HG03571 (cell line): Measurements from ENCODE around the gene PLB1.

Experiments
- ATAC-seq: cut with Tn5 transposase; IDR thresholded peaks from one replicate; pipeline ENCODE4 v1.9.1; 2021; ENCODE audit not compliant: unreplicated experiment

Gene PLB1

DNA sequence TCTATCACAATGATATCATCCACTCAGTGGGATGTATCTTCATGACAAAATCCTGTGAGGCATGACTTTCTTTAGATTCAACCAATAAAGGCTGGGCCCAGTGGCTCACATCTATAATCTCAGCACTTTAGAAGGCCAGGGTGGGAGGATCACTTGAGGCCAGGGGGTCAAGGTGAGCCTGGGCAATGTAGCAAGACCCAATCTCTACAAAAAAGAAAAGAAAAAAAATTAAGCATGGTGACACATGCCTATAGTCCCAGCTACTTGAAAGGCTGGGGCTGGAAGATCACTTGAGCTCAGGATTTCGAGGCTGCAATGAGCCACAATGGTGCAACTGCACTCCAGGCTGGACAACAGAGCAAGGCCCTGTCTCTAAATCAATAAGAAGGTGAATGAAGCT, 68.0 kb downstream of the PLB1 start:
- no peak for ATAC-seq

DNA sequence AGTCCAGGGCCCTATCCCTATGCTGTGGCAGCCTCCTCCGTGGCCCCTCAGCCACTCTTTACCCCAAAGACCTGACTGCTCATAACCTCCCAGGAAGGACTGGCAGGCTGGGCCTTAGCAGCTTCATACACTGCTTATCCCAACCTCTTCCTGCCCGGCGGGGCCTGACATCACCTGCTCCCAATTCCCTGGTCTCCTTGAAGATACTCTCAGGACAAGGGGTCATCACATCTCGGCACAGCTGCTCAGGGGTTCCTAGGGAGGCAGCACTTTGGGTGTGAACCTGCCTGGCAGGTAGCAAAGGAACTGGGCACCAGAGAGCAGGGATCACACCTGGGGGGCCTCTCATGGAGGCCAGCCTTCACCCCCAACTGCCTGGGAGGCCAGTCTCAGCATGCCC, 68.5 kb downstream of the PLB1 start:
- ATAC-seq, result no peak

DNA sequence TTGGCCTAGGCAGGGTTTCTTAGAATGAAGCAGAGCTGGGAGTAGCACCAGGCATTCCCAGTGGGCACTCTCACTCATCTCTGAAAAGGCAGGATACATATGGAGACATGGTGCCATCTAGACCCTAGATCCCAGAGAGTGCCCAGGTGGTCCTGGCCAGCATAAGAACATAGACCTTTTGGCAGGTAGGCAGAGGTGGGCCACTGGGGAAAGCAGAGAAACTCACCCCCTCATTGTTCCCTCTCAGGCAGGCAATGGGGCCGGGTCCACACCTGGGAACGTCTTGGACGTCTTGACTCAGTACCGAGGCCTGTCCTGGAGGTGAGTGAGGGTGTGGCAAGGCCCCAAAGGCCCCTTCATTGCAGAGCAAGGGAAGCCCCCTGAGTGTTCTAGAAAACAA, 69.2 kb downstream of the PLB1 start:
- no peak for ATAC-seq

DNA sequence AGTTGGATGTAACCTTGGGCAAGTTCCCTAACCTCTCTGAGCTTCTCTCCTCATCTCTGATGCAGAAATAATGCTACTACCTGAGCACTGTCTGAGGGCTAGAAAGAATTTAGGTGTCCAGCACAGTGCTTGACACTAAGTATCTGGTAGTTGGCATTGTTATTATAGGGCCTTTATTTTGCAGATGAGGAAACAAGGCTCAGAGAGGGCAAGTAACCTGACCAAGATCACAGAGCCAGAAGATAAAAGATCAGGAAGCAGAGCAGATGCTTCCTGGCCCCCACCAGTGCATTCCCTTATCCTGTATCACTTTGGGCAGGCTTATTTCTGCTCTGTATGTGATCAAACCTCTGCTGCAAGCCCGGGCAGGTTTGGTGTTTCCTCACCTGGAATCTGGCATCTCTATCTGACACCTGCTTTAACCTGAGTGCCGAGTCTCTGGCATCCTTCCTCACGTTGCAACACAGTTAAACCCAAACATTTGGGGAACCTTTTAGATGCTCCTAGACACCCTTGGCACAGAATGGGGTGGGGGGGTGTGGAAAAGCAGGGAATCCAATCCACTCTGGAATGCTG, 69.9 kb downstream of the PLB1 start:
- ATAC-seq, result no peak

DNA sequence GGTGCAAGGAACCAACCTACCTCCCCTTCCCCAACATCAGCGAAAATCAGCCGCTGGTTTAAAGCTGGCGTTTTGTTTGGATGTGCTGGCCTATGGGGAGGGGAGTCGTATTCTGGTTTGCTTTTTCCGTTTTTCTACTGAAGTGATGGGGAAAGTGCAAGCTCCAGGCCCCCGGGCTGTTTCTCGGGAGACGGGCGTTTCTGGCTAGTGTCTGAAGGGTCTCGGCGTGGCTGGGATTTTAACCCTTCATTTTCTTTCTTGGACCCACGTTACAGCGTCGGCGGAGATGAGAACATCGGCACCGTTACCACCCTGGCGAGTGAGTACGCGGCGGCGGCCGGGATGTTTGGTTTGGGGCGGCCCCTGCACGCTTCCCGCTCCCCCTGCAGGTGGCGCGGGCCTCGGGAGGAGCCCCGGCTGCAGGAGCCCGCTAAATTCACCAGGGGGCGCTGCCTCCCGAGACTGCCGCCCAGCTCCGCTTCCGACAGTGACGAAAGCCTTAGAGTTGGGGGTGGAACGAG, 70.7 kb downstream of the PLB1 start:
- ATAC-seq, result peak; percentile 90

DNA sequence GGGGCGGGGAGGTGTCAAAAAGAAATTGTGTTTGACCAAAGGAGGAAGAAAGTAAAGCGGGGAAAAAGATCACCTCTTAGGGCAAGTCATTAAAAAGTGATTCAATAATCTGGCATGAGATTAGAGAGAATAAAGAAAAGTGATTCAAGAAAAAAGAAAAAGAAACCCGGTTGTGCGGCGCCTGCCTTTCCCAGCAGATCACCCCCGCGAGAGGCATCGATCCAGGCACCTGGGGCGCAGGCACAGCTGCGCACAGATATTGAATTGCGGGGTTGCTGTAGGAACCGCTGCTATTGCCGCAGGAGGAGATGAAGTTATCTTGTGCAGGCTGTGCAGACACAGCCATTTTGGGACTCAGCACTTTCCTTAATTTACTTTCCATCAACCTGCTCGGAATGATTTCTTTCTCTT, 71.2 kb downstream of the PLB1 start:
- ATAC-seq, result no peak

DNA sequence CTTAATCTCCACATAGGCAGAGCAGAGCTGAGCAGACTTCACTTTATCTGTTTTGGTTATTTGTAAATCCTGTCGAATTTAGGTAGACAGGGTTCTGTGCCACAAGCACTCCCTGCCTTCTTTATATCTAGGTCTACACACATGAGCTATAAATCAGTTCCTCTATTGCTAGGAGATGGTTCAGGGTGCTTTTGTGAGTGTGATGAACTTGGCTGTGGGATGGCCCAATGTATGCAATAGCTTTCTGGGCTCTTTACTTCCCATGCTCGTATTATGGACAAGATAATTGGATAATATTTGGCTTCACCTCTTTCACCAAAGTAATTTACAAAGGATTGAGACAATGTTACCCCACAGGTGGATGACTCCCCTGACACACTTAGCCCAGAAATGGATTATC, 72.2 kb downstream of the PLB1 start:
- ATAC-seq, result no peak

DNA sequence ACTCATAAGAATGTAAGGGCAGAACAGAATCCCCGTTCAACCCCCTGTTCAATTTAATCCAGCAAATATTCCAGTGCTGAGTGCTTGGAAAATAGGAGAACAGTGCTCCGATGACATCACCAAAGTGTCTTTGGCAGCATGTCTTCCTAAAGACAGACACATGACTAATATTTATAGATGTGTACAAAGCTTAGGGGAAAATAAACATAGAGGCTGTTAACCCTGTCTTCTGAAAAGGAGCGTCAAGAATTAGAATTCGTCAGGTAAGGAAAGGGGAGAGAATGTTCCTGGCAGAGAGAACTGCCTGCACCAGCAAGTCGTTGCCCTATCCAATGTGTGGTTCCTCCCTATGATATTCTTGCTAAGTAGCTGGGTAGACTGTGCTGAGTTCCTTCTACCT, 72.7 kb downstream of the PLB1 start:
- no peak for ATAC-seq

DNA sequence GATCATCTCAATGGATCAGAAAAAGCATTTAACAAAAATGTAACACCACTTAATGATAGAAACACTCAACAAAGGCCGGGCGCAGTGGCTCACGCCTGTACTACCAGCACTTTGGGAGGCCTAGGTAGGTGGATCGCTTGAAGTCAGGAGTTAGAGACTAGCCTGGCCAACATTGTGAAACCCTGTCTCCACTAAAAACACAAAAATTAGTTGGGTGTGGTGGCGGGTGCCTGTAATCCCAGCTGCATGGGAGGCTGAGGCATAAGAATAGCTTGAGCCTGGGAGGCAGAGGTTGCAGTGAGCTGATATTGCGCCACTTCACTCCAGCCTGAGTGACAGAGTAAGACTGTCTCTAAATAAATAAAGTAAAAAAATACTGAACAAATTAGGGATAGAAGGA, 74.6 kb downstream of the PLB1 start:
- no peak for ATAC-seq

DNA sequence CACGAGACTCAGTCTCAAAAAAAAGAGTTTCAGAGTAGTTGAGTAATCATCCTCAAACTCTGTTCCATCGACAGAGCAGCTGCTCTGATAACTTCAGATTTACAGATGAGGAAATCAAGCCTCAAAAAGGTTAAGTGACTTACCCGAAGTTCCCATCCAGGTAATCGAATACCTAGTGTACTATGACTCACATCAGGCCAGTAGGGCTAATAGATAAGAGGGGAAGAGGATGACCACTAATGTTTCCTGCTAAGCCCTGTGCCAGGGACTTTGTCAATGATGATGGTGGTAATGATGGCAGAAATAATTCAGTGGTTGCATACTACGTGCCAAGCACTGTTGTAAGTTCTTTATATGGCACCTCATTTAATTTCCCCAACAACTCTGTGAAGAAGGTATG, 80.9 kb downstream of the PLB1 start:
- no peak for ATAC-seq

DNA sequence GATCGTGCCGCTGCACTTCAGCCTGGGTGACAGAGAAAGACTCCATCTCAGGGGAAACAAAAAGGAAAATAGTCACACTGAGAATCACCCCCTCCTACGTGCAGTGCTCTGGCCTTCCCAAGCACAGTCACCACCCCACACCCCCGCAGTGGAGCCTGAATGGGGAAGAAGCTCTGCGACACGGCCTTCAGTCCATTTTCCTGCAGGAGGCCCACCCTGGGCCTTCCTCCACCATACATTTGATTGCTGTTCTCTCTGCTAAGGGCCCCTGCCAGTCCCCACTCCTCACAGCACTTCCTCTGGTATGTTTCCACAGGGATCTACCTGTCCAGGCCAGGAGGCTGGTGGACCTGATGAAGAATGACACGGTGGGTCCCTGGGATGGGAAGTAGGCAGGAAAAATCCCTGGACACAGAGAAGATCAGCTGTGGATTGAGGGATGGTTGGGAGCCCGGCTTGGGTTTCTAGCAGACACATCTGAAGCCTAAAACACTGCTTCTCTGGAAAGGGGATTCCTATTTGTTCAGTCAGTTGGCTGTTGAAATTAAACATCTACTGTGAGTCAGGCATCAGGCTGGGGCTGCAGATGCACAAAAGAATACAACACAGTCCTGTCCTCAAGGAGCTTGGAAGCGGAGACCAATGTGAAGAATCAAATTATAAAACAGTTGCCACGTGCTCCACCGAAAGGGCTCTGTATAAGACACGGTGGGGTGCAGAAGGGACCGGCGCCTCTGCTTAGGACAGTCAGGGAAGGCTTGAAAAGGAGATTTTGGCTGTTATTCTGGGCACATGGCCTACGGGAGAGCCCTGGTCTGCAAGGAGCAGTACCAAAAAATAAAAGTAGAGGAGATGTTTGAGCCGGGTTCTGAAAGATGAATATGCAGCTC, 82.2 kb downstream of the PLB1 start:
- no peak for ATAC-seq

DNA sequence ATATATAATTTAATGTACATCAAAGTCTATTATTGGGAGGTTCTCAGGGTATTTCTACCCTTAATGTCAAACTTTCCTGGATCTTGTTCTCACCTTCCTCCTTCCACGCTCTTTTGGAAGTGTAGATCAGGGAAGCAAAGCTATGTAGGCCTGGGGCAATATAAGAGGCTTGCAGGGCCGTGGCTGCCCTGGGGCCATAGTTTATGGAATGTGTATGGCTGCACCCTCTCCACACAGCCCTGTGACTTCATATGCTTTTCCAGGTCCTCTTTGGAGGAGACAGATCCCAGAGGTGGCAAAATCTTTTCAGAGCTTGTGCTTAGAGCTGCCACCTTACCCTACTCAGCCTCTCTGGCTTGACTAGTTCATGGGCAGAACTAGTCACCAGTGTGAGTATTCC, 82.9 kb downstream of the PLB1 start:
- no peak for ATAC-seq

DNA sequence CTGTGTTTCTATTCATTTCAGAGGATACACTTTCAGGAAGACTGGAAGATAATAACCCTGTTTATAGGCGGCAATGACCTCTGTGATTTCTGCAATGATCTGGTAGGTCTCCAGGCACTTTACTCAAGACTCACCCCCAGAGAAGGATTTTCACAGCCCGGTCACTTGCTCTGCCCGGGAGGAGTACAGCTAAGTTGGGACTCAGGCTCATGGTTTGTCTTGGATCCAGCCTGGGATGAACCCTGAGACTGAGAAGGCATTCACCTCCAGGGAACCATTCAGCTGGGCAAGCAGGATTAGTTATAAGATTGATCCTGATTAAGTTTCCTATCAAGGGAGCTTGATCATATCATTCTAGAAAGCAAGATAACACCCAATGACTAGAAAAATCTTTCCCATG, 83.7 kb downstream of the PLB1 start:
- no peak for ATAC-seq

DNA sequence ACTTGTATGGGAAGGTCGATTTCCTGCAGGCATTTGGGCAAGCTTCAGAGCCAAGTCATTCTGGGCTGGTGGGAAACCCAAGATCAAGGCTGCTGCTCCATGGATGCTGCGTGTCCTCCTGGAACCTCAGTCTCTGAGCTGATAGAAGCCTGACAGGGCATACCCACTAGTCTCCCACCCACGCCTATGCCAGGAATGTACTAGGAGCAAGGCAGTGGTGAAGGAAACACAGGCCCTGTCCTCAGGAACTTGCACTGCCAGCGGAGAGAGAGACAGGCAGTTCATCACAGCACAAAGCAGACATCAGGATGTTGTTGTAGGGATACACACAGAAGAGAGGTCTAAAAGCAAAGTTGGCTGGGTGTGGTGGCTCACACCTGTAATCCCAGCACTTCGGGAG, 84.2 kb downstream of the PLB1 start:
- ATAC-seq, result no peak

DNA sequence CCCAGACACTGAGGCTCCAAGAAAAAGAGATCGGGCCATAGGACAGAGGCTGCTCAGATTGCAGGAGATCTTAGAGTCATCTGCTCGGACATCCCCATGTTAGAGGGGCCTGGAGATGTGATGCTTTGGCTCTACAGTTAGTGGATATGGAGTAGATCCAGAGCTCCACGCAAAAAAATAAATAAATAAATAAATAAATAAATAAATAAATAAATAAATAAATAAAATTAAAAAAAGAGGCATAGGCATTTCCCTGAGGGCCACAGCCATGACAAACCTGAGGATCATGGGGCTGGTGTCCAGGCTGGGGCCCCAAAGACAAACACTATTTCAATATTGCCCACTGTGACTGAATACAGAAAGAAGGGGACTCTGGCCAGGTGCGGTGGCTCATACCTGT, 85.5 kb downstream of the PLB1 start:
- no peak for ATAC-seq

DNA sequence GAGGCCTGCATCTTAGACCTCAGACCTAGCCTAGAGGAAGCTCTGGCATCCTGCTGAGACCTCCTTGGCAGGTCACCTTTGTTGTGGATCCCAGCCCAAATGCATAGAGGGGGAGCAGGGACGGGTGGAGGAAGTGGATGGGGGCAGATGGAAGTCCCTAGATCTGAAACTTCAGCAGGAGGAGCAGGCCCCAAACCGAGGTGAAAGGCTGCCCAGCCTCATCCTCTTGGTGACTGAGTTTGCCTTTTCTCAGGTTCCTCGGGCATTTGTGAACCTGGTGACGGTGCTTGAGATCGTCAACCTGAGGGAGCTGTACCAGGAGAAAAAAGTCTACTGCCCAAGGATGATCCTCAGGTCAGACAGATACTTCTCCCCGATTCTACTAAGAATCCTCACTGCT, 86.3 kb downstream of the PLB1 start:
- ATAC-seq, result no peak

DNA sequence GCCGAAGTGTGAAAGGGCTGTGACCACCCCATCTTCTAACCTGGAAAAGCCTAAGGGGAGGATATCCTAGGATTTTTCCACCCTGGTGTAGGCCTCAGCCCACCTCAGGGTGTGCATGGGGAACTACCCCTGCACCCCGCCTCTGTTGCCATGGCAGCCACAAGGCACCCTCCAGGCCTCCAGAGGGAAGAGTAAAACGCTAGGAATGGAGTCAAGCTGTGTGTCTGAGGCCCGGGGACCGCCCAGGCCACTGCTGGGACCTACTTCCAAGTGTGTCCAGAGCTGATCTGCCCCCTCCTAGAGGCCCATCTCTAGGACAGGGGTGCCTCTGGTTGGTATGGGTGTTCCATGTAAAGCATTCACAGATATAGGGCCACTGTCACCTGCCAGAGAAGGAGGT, 86.7 kb downstream of the PLB1 start:
- no peak for ATAC-seq

DNA sequence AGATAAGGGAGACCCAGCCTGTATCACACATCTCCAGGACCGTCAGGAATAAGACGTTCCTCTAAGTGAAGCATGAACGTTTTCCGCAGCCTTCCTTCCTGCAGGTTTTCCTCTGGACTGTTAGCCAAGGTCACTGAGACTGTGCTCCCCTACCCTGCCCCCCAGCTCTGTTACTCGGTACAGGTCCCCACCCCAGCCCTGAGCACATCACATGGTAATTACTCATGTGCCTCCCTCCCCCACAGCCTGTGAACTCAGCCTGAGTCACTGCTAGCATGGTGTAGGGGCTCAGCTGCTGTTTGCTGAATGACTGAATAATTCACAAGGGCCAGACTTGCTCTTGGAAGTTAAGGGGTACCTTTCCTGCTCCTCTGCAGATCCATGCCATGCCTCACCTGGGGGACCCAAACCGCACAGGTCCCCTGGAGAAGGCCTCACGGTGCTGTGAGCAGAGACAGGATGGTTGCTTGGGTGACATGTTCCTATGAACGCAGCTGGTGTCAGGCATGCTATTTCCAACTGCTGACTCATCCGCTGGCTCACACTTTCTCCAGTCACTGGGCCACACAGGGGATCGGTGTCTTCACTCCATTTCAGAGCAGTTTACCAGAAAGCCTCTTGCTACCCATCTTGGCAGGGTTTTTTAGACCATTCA, 88.2 kb downstream of the PLB1 start:
- ATAC-seq, result no peak

DNA sequence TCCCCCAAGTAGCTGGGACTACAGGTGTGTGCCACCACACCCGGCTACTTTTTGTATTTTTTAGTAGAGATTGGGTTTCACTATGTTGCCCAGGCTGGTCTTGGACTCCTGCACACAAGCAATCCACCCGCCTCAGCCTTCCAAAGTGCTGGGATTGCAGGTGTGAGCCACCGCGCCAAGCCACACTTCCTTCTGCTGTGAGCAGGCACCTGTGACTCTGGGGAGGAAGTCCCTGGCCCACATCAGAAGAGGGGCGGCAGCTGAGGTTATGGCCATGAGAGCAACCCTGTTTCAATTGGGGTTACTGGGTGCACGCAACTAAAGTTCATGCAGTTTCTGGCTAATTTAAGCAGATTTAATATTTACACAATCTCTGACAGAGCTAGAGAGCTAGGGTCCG, 91.0 kb downstream of the PLB1 start:
- no peak for ATAC-seq

DNA sequence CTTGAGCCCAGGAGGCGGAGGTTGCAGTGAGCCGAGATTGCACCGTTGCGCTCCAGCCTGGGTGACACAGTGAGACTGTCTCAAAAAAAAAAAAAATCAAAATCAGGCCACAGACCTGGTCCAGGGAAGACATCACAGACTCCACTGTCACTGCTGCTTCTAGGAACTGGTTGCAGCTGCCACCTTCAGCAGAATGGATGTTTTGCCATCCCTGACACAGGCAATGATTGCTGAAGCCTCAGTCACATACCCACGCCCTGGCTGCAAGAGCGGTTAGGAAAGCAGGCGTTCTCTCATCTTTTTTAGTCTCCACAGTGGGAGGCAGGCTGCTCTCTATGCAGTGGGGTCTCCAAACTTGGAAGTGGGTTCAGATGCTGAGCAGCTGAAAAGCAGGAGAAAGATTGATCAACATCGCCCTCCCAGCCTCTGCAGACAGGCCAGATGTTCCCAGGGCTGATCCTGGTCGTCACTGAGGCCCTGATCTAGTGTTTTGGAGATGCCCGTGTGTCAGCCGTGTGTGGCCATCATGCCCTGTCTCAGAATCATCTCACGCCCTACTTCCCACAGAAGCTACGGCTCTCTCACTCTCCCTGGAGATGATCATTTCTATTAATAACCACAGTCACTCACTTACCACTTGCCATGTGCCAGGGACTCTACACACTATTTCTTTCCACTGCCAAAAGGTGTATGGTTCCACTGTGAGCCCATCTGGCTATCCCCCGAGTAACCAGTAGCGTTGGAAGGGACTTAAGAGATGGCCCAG, 91.8 kb downstream of the PLB1 start:
- no peak for ATAC-seq

DNA sequence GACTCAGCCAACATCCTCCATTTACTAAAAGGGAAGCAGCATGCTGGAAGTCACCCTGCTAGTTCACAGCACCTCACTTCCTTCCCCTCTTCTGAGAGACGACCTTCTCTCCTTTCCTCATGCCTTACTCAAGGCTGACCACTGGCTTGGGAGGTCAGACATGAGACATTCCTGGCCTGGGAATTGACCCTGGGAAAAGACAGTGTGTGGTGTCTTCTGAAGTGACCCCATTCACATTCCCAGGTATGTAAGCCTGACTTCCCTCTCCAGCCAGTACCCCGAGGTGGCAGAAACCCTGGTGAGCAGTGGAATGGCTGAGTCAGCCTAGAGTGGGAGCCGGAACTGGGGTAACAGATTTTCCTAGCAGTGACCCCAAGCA, 92.4 kb downstream of the PLB1 start:
- no peak for ATAC-seq
